ENCODE measurements around the gene TSPAN13.
"Not testable (repeated sequence)": the region's sequence is repeated elsewhere in the genome, so short reads cannot be mapped to it uniquely, and the experiment has no call there.

TSPAN13 gene

DNA sequence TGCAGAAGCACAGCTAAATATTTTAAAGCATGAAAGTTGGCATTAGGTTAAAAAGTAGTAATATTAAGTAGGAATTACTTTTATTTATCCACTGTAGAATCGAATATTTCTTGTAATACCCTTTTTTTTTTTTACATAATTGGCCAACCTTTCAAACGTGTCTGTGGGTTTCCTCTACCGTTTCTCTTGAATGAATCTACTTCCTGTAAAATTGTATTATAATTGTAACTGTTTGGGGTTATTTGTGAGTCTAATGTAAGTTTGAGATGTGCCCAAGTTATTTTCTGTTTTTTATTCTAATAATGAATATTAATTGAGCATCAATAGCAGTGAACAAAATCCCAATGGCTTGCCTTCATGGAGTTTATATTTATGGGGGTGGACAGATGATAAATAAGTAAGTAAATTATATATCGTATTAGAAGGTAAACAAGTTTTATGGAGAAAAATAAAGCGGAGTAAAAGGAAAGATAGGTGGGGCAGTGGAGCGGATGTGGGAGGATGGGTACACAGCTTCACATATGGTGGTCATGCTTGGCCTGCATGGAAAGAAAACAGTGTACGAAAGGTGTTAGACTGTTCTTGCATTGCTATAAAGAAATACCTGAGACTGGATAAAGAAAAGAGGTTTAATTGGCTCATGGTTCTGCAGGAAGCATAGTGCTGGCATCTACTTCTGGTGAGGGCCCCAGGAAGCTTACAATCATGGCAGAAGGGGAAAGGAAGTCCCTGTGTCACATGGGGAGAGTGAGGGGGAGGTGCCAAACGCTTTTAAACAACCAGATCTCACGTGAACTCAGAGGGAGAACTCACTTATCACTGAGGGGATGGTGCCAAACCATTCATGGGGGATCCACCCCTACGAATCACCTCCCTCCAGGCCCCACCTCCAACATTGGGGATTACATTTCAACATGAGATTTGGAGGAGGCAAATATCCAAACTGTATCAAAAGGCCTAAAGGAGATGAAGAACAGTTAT is 5.4 kb downstream of the TSPAN13 start:
- no peak for DNase-seq
- Histone ChIP-seq H3K27ac (no peak overlapping the region), H3K27me3 (replicated peaks) (no peaks in the 10 kb centered on the region), H3K4me3 (ENCODE audit: low read depth, low read length) (no peak overlapping the region), H3K36me3 (replicated peaks) (no peaks in the 10 kb centered on the region)
- TF ChIP-seq, protein P1, sequence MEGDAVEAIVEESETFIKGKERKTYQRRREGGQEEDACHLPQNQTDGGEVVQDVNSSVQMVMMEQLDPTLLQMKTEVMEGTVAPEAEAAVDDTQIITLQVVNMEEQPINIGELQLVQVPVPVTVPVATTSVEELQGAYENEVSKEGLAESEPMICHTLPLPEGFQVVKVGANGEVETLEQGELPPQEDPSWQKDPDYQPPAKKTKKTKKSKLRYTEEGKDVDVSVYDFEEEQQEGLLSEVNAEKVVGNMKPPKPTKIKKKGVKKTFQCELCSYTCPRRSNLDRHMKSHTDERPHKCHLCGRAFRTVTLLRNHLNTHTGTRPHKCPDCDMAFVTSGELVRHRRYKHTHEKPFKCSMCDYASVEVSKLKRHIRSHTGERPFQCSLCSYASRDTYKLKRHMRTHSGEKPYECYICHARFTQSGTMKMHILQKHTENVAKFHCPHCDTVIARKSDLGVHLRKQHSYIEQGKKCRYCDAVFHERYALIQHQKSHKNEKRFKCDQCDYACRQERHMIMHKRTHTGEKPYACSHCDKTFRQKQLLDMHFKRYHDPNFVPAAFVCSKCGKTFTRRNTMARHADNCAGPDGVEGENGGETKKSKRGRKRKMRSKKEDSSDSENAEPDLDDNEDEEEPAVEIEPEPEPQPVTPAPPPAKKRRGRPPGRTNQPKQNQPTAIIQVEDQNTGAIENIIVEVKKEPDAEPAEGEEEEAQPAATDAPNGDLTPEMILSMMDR (IDR thresholded peaks at IDR 0.05; ENCODE audit: low read depth, low read length, missing control alignments) = no peak
- in situ Hi-C loops (cut with HindIII; ENCODE audit: low pct_ligation_motif_present, low sequenced_read_pairs) = no loop called here

DNA sequence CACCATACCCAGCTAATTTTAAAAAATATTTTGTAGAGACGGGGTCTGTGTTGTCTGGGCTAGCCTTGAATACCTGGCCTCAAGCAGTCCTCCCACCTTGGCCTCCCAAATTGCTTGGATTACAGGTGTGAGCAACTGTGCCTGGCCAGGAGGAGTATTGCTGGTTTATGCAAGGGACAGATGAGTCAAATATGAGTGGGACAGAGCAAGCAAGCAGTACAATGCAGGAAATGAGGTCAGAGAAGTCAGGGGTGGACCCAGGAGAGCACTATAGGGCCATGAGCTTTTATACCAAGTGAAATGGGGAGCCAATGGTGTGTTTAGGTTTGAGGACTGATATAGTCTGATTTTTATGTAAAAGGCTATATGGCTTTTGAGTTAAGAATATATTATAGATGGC is 6.3 kb downstream of the TSPAN13 start:
- no peak overlapping the region for H3K27ac ChIP-seq

DNA sequence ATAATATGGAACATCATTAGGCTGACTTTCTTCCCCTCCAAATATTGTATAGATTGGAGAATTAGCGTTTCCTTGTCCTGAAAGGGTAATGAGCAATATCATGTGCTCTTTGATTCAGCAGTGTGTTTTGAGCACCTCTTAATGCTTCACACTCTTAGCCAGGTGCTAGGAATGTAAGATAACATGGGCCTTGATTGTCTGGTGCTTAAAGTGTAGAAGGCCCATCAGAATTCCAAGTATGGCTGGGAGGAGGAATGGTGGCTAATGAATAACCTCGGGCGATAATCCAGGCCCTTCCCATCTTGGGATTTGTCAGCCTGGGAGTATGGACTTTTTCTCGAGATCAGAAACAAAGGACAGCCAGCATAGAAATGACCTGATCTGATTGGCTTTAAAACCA is 8.6 kb downstream of the TSPAN13 start:
- Histone ChIP-seq H3K36me3 (replicated peaks) (no peaks in the 10 kb centered on the region), H3K27ac (no peak overlapping the region), H3K4me3 (ENCODE audit: low read depth, low read length) (no peak overlapping the region), H3K27me3 (replicated peaks) (no peaks in the 10 kb centered on the region)
- TF ChIP-seq, protein P1 (IDR thresholded peaks at IDR 0.05; ENCODE audit: low read depth, low read length, missing control alignments) = no peak
- in situ Hi-C loops (cut with HindIII; ENCODE audit: low pct_ligation_motif_present, low sequenced_read_pairs) = no loop called here
- DNase-seq = no peak

More for the DNA sequence above, 6.3 kb downstream of the TSPAN13 start:
- TF ChIP-seq, protein P1 (IDR thresholded peaks at IDR 0.05; ENCODE audit: low read depth, low read length, missing control alignments) = no peak
- no peak for DNase-seq
- in situ Hi-C loops (cut with HindIII; ENCODE audit: low pct_ligation_motif_present, low sequenced_read_pairs) = no loop called here
- Histone ChIP-seq H3K4me3 (ENCODE audit: low read depth, low read length) (no peak overlapping the region), H3K27me3 (replicated peaks) (no peaks in the 10 kb centered on the region), H3K36me3 (replicated peaks) (no peaks in the 10 kb centered on the region)

DNA sequence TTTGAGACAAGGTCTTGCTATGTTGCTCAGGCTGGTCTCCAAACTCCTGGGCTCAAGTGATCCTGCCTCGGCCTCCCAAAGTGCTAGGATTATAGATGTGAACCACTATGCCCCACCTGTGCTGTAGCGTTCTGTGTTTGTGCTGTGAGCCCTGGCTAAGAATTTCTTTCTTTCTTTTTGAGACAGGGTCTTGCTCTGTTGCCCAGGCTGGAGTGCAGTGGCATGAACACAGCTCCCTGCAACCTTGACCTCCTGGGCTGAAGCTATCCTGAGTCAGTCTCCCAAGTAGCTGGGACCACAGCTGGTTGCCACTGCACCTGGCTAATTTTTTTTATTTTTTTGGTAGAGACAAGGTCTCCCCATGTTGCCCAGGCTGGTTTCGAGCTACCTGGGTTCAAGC is 11.4 kb downstream of the TSPAN13 start:
- no peak for DNase-seq
- no peaks in the 10 kb centered on the region for H3K27me3 ChIP-seq (replicated peaks)
- TF ChIP-seq, protein P1 (IDR thresholded peaks at IDR 0.05; ENCODE audit: low read depth, low read length, missing control alignments) = no peak
- H3K27ac ChIP-seq = no peak overlapping the region
- H3K36me3 ChIP-seq (replicated peaks) = no peaks in the 10 kb centered on the region
- H3K4me3 ChIP-seq (ENCODE audit: low read depth, low read length) = no peak overlapping the region
- in situ Hi-C loops (cut with HindIII; ENCODE audit: low pct_ligation_motif_present, low sequenced_read_pairs) = no loop called here

DNA sequence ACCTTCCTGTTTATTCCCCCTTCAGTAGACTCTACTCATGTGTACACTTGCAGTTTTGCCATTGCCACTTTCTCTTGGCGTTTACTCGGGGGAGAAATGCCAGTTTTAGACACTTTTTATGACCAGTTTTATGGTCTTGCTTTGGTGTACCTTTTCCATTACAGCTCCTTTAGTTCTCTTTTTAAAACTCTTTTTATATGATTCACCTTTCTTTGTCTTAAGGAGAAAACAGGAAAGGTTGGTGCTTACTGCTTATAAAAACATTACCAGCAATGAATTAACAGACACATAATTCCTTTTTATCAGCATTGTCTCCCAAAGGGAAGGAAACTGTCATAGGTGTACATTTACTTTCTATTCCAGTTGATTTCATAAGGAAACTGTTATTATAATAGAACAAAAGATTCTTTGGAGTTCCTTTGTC is 11.9 kb downstream of the TSPAN13 start:
- Histone ChIP-seq H3K27ac (no peak overlapping the region), H3K4me3 (ENCODE audit: low read depth, low read length) (no peak overlapping the region), H3K36me3 (replicated peaks) (no peaks in the 10 kb centered on the region), H3K27me3 (replicated peaks) (no peaks in the 10 kb centered on the region)
- TF ChIP-seq, protein P1 (IDR thresholded peaks at IDR 0.05; ENCODE audit: low read depth, low read length, missing control alignments) = no peak
- in situ Hi-C loops (cut with HindIII; ENCODE audit: low pct_ligation_motif_present, low sequenced_read_pairs) = no loop called here
- no peak for DNase-seq

DNA sequence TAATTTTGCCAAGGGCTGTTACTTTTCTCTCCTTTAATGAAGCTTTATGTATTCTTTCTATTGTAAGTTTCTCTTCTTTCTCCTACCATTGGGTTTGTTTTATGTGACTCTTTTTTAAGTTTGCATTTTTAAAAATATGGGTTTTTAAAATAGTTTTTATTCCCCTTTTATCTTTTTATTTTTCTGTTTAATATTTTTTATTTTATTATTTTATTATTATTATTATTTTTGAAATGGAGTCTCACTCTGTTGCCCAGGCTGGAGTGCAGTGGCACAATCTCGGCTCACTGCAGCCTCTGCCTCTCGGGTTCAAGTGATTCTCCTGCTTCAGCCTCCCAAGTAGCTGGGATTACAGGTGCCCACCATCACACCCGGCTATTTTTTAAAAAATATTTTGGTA is 16.4 kb downstream of the TSPAN13 start:
- H3K27ac ChIP-seq; H3K36me3 ChIP-seq (replicated peaks); in situ Hi-C loops (cut with HindIII; ENCODE audit: low pct_ligation_motif_present, low sequenced_read_pairs); H3K27me3 ChIP-seq (replicated peaks); DNase-seq; H3K4me3 ChIP-seq (ENCODE audit: low read depth, low read length): not testable (repeated sequence)

Measured in brain microvascular endothelial cell (primary cell).